HG02840 (cell line): ENCODE data around the gene ARMH3.

Experiments
- ATAC-seq: cut with Tn5 transposase; IDR thresholded peaks from one replicate; pipeline ENCODE4 v1.9.1; 2021; ENCODE audit warnings: mild to moderate bottlenecking, moderate library complexity, moderate number of reproducible peaks; ENCODE audit not compliant: unreplicated experiment, low FRiP score

The ARMH3 gene

DNA sequence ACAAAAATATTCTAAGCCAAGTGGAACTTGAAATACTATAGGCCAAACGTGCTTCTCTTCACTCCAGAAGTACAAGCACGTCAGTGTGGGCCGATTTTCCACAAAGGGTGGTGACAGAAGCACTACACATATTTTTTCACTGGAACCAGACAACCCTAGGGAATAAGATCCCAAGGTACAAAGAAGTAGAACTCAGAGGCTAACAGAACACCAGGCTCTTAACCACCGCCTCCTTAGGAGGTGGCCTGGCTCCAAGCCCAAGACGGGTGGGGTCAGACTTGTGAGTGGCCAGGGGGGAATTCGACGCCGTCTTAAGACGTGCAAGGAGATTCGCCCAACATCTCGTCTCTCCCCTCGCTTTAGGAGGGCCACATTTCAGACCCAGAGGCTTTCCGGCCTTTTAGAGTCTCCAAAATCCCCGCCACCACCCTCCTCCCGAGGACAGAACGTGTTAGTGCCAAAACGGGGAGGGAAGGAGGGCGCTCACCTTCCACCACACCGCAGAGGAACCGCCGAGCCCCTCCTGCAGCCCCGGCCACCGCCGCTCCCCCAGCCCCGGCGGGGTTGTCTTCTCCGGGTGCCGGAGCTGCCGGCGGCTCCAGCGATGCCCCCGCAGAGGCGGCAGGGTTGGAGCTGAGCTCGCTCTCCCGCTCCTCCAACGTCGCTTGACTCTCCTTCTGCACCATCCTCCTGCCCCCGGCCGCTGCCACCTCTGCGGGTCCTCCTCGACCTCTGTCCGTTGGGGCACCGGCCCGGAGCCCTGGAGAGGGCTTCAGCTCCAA is 238.4 kb downstream of the ARMH3 start:
- ATAC-seq, result no peak

DNA sequence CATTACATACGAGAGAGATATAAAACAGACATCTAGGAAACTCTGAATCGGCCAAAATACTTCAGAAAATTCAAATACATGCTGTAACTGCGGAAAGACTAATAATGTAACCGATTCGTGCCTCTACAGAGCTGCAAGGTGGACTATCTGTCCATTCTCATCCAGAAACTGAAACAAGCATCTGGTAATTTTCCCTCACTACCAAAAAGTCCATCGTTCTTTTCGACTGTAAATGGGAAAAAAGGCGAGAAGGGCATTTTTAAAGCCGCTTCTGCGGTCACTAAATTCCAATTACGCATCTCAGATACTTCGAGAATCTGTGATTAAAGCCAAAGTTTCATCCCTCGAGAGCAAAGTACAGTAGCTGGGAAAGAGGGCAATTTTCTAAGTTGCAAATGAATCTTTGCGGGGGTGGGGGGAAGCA is 239.0 kb downstream of the ARMH3 start:
- ATAC-seq, result no peak

DNA sequence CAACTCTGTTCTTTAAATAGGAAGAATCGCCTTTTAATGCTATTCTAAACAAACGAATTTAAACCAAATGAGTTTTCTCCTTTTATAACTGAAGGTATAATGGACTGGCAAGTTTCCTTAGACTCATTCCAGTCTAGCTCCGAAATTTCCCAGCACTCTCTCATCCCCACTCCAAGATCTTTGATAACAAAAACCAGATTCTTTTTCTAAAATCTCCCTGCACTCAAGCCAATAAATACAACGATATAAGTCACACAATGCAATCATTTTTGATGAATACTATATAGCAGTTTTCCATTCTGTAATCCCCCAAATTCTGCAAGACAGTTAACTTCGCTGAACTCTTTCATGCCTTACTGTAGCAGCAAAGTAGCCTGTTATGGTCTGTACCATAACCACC is 239.6 kb downstream of the ARMH3 start:
- no peak for ATAC-seq

DNA sequence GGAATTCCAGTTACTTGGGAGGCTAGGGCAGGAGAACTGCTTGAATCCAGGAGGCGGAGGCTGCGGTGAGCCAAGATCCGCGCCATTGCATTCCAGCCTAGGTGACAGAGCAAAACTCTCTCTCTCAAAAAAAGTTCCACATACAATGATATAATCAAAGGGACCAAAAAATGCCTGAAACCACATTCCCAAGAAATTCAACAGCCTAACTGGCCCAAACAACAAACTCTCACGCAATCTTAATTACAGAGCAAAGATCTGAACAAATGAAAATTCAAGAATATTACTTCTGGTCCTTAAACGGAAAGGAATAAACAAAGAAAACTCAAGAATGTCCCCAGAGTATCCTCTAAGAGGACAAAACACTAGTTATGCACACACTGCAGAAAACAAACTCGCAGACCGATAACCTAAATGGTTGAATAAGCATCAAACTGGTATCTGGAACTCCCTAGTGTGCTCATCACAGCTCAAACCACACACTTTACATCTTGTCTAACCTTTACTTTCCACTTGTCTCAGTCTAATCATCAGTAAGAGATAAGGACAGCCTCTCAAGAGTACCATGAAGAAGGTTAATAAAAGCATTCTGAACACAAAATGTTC is 241.4 kb downstream of the ARMH3 start:
- no peak for ATAC-seq

DNA sequence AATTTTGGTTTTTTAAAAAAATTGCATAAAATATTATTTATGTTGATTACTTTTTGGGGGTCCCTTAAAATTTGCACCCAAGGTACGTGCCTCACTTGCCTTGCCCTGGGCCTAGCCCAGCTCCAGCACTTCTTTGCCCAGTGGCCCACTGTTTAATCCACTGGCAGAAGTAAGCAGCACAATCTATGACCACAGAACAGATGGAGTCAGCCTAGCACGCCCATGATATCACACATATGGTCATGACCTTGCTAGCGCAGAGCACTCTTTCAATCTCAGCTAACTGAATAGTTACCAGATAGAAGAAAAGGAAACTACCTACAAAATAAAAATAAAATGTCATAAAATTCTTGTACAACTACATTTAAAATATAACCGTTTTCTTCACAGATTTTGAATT is 243.4 kb downstream of the ARMH3 start:
- ATAC-seq, result no peak

DNA sequence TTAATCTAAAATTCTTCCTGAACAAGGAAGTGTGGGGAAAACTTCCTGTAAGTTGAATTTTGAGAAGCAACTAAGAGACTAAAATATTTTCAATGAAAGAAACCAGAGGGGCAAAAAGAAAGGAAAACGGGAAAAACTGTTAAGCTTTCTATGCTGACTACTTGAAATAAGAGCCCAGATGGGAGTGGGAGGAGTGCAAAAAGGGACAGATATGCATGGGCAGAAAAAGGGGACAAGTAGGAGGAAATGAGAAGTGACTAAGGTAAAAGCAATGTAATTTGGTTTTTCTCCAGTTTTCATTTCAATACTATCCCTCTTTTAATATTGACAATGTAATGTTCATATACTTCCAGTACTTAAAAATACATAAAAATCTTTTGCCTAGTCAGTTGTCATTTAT is 248.8 kb downstream of the ARMH3 start:
- ATAC-seq, result no peak

DNA sequence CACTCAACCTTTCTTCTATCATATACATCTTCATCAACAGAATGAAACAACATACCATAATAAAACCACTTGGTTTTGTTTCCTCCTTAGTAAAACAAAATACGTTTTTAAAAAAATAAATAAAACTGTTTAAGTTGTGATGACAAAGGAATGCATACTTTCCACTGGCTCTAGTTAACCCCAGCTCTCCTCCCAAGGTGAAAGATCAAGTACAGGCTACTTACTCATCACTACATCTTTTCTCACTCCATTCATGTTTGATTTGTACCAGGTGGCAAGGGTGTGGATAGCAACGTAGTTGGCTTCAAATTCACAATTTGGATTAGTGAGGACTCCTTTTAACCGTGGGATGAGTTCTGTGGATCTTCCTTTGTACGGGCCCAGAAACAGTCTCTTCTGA is 252.5 kb downstream of the ARMH3 start:
- ATAC-seq, result no peak

DNA sequence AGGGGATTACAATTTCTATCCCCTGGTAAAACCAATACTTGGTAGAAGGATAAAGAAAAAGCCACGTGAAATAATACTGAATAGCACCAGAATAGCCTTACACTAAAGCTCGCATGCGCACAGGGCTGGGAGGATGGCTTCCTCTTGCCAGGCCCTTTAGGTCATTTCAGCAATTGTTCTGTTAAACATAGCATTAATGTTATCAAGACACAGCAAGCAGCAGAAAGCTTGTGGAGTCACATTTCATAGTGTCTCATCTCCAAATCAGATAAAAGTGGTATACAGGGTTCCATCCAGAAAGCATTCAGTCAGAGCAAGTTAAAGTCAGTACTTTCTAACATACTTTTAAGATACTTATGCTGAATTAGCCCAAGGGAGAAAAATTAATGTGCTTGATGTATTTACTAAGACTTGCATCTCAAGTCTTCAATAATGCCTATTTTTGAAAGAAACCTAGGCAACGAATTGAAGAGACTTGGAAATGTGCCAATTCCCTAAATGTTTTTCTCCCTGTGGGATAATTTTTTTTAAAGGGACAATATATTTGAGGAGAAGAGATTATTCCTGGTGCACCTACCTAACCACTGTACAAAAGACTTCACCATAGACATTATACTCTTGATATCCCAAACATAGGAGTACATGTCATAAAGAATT is 258.4 kb downstream of the ARMH3 start:
- no peak for ATAC-seq
